Upper lobe of left lung (tissue), 6 donors: ENCODE measurements around the gene ALX4. TPM values are rescaled to one million over a fixed set of nuclear protein-coding genes. Genes with fewer than 3 reads are reported as not detected.

Experiments used
- ATAC-seq, 2 donors: fragments of 200-7000 bp; cut with Tn5 transposase; one replicate each; pipeline ENCODE4 v1.9.1; 2022; ENCODE audit warnings: mild to moderate bottlenecking in 2 of 2, moderate library complexity in 2 of 2; ENCODE audit not compliant: low FRiP score in 2 of 2
- DNase-seq, 2 donors: peaks; one replicate each; pipeline ENCODE4 v3.0.0-alpha.2; 2019 to 2020
- H3K27ac ChIP-seq, 4 donors: fragments of 200-600 bp; sonication (generic); one replicate each; pipeline ENCODE4 v1.5.1; 2016 to 2019
- H3K27me3 ChIP-seq, 4 donors: fragments of 200-600 bp; sonication (generic); one replicate each; pipeline ENCODE4 v1.5.1; 2017 to 2019
- H3K36me3 ChIP-seq, 4 donors: fragments of 200-600 bp; sonication (generic); one replicate each; pipeline ENCODE4 v1.5.1; 2016 to 2019
- H3K4me1 ChIP-seq, 4 donors: fragments of 200-600 bp; sonication (generic); one replicate each; pipeline ENCODE4 v1.5.1; 2018 to 2019
- H3K4me3 ChIP-seq, 4 donors: fragments of 200-600 bp; sonication (generic); one replicate each; pipeline ENCODE4 v1.5.1; 2017 to 2019; ENCODE audit warnings: mild to moderate bottlenecking in 2 of 4, moderate library complexity in 1 of 4
- H3K9me3 ChIP-seq, 4 donors: fragments of 200-600 bp; sonication (generic); one replicate each; pipeline ENCODE4 v1.5.1; 2018 to 2019
- CTCF ChIP-seq, 6 experiments: fragments of 450-650 bp in 4 of 6; fragments of 200-600 bp in 2 of 6; sonication (generic) in 2 of 6; IDR thresholded peaks; one replicate each; pipeline ENCODE4 v1.5.1; 2016 to 2019; ENCODE audit warnings: antibody characterized with exemption in 6 of 6
- EP300 ChIP-seq, 4 donors: sonication (generic); formaldehyde crosslinking; IDR thresholded peaks; one replicate each; pipeline ENCODE4 v1.5.1; 2017; ENCODE audit warnings: antibody characterized with exemption in 4 of 4, control low read depth in 2 of 4
- POLR2A ChIP-seq, 4 donors: fragments of 450-650 bp; IDR thresholded peaks; one replicate each; pipeline ENCODE4 v1.5.1; 2016 to 2017; ENCODE audit warnings: antibody characterized with exemption in 4 of 4, mild to moderate bottlenecking in 2 of 4
- POLR2AphosphoS5 ChIP-seq, 2 donors: sonication (generic); formaldehyde crosslinking; IDR thresholded peaks; one replicate each; pipeline ENCODE4 v1.5.1; 2017; ENCODE audit warnings: antibody characterized with exemption in 2 of 2
- WGBS, 2 donors: methylation state at CpG; one replicate each; pipeline ENCODE4 v1.1.5; 2017 to 2018; 5-methylcytosine and 5-hydroxymethylcytosine counted together
- total RNA-seq, 6 donors: library from RNA; depleted of rRNA in 4 of 6; stranded (reverse); fragments of >200 nt in 4 of 6; gene quantifications; one replicate each; pipeline versions ENCODE4 v1.1.0 to v1.2.1, GENCODE V29; 2016 to 2021
- donor health status: DM: no; HTN: no; CAD: no; lungs with moderate emphysema.
- donor health status: DM: no; HTN: yes; CAD: no; lungs with severe emphysema.

ALX4 gene
- total RNA-seq, 6 donors from 2014 or later = not detected

- no peaks in the 10 kb centered on the region for H3K9me3 ChIP-seq
- H3K27ac ChIP-seq = no peak overlapping the region
- WGBS, 2 donors = 42 to 64% methylated on average over 1 to 7 of the region's 7 CpGs
- DNase-seq (no peak), ATAC-seq (no peak)
- peaks cover 28 to 53% (median 38%) of the 10 kb centered on the region in 4 donors for H3K4me1 ChIP-seq
- TF ChIP-seq POLR2A (IDR thresholded peaks at IDR 0.05) = no peak
- TF ChIP-seq CTCF (IDR thresholded peaks at IDR 0.05) = no peak
- TF ChIP-seq EP300 (IDR thresholded peaks at IDR 0.05) = no peak
- TF ChIP-seq POLR2AphosphoS5 (IDR thresholded peaks at IDR 0.05) = no peak
- H3K36me3 ChIP-seq = no peaks in the 10 kb centered on the region
- no peak overlapping the region for H3K4me3 ChIP-seq
- H3K27me3 ChIP-seq = peaks cover 0 to 88% (median 58%) of the 10 kb centered on the region in 4 donors
Observed at GRCh38 chr11:44306918-44307244, 3.1 kb downstream of the ALX4 start.

GRCh38 chr11:44306052-44306917 is 3.7 kb downstream of the ALX4 start:
- H3K27me3 ChIP-seq = peaks cover 0 to 82% (median 54%) of the 10 kb centered on the region in 4 donors
- no peak for ATAC-seq
- H3K4me1 ChIP-seq = peaks cover 28 to 53% (median 38%) of the 10 kb centered on the region in 4 donors

GRCh38 chr11:44305470-44306051 is 4.4 kb downstream of the ALX4 start:
- H3K27me3 ChIP-seq = peaks cover 0 to 74% (median 48%) of the 10 kb centered on the region in 4 donors
- peaks cover 28 to 47% (median 38%) of the 10 kb centered on the region in 4 donors for H3K4me1 ChIP-seq
- ATAC-seq (no peak), DNase-seq (peak in 1 of 2 donors; percentile 87)
- 5% methylated on average over 29 to 33 of the region's 41 CpGs for WGBS, 2 donors
- H3K4me3 ChIP-seq = peak overlapping the region; percentile 27 to 73 (median 52)
- TF ChIP-seq POLR2AphosphoS5 (IDR thresholded peaks at IDR 0.05) = no peak
- TF ChIP-seq EP300 (IDR thresholded peaks at IDR 0.05) = no peak
- no peak for TF ChIP-seq CTCF (IDR thresholded peaks at IDR 0.05)
- TF ChIP-seq POLR2A (IDR thresholded peaks at IDR 0.05) = no peak
- H3K27ac ChIP-seq = no peak overlapping the region
- no peaks in the 10 kb centered on the region for H3K9me3 ChIP-seq
- no peaks in the 10 kb centered on the region for H3K36me3 ChIP-seq

More at GRCh38 chr11:44306052-44306917, 3.7 kb downstream of the ALX4 start:
- no peaks in the 10 kb centered on the region for H3K36me3 ChIP-seq
- no peak overlapping the region for H3K27ac ChIP-seq
- no peaks in the 10 kb centered on the region for H3K9me3 ChIP-seq
- TF ChIP-seq POLR2A (IDR thresholded peaks at IDR 0.05) (no peak), POLR2AphosphoS5 (IDR thresholded peaks at IDR 0.05) (no peak), EP300 (IDR thresholded peaks at IDR 0.05) (no peak), CTCF (IDR thresholded peaks at IDR 0.05) (no peak)
- DNase-seq = peak in 1 of 2 donors; percentile 74
- H3K4me3 ChIP-seq = peak overlapping the region; percentile 27 to 73 (median 52)
- WGBS, 2 donors = 37 to 43% methylated on average over 23 to 38 of the region's 38 CpGs

GRCh38 chr11:44305026-44305469 is 4.9 kb downstream of the ALX4 start:
- no peaks in the 10 kb centered on the region for H3K36me3 ChIP-seq
- ATAC-seq = no peak
- TF ChIP-seq CTCF (IDR thresholded peaks at IDR 0.05) (no peak), POLR2A (IDR thresholded peaks at IDR 0.05) (no peak), POLR2AphosphoS5 (IDR thresholded peaks at IDR 0.05) (no peak), EP300 (IDR thresholded peaks at IDR 0.05) (no peak)
- peaks cover 0 to 70% (median 46%) of the 10 kb centered on the region in 4 donors for H3K27me3 ChIP-seq
- peaks cover 27 to 42% (median 34%) of the 10 kb centered on the region in 4 donors for H3K4me1 ChIP-seq
- H3K9me3 ChIP-seq = no peaks in the 10 kb centered on the region
- DNase-seq = no peak
- H3K4me3 ChIP-seq = peak overlapping the region in 3 of 4 donors; percentile 49 to 73 (median 54)
- 9 to 15% methylated on average over 10 of the region's 10 CpGs for WGBS, 2 donors
- no peak overlapping the region for H3K27ac ChIP-seq
